Astrocyte (in vitro differentiated cells and primary cell): Measurements from ENCODE around the gene PSENEN. TPM values are rescaled to one million over a fixed set of nuclear protein-coding genes. Genes with fewer than 3 reads are reported as not detected.
A peak's percentile ranks its signal among the peaks of the same experiment; 100 is the strongest.

Experiments used
- DNase-seq: peaks from one replicate; pipeline ENCODE4 v3.0.0-alpha.2; 2010; ENCODE audit warnings: low read depth
- FAIRE-seq: peaks from 2 replicates; lab custom pipeline; 2011; peaks lifted over from hg19 to GRCh38; lab: Jason Lieb, UNC
- H2AFZ ChIP-seq: 2 replicates; pipeline ENCODE4 v1.6.0; 2012; ENCODE audit warnings: low read depth, low read length, inconsistent platforms
- H3K27ac ChIP-seq: 2 replicates; pipeline ENCODE4 v1.5.1; 2011; ENCODE audit warnings: low read depth, low read length, inconsistent platforms
- H3K27me3 ChIP-seq: 2 replicates; pipeline ENCODE4 v1.6.0; 2011; ENCODE audit warnings: low read length, inconsistent platforms; ENCODE audit not compliant: insufficient read depth
- H3K36me3 ChIP-seq: 2 replicates; pipeline ENCODE4 v1.5.1; 2011; ENCODE audit warnings: low read length, inconsistent platforms; ENCODE audit not compliant: insufficient read depth
- H3K4me1 ChIP-seq: 2 replicates; pipeline ENCODE4 v1.5.1; 2011; ENCODE audit warnings: low read length, inconsistent platforms; ENCODE audit not compliant: insufficient read depth
- H3K4me2 ChIP-seq: 2 replicates; pipeline ENCODE4 v1.6.0; 2012; ENCODE audit warnings: low read length, inconsistent platforms
- H3K4me3 ChIP-seq: 2 replicates; pipeline ENCODE4 v1.5.1; 2011; ENCODE audit warnings: low read depth, mild to moderate bottlenecking, low read length, inconsistent platforms; ENCODE audit not compliant: insufficient read depth
- H3K79me2 ChIP-seq: 2 replicates; pipeline ENCODE4 v1.6.0; 2012; ENCODE audit warnings: mild to moderate bottlenecking, low read length, inconsistent platforms; ENCODE audit not compliant: insufficient read depth
- H3K9ac ChIP-seq: 2 replicates; pipeline ENCODE4 v1.6.0; 2012; ENCODE audit warnings: mild to moderate bottlenecking, low read length, inconsistent platforms
- H3K9me3 ChIP-seq: 2 replicates; pipeline ENCODE4 v1.5.1; 2012; ENCODE audit warnings: low read depth, mild to moderate bottlenecking, low read length, inconsistent platforms; ENCODE audit not compliant: insufficient read depth
- H4K20me1 ChIP-seq: 2 replicates; pipeline ENCODE4 v1.6.0; 2012; ENCODE audit warnings: low read length, inconsistent platforms; ENCODE audit not compliant: insufficient read depth
- H3K27ac Mint-ChIP-seq: one replicate; pipeline ENCODE4 v1.8.0; 2021; ENCODE audit warnings: mild to moderate bottlenecking, mixed read lengths; ENCODE audit not compliant: unreplicated experiment
- H3K27me3 Mint-ChIP-seq: one replicate; pipeline ENCODE4 v1.8.0; 2021; ENCODE audit warnings: low read depth, mixed read lengths; ENCODE audit not compliant: unreplicated experiment
- H3K36me3 Mint-ChIP-seq: one replicate; pipeline ENCODE4 v1.8.0; 2021; ENCODE audit warnings: low read depth, mixed read lengths; ENCODE audit not compliant: unreplicated experiment
- H3K4me1 Mint-ChIP-seq: one replicate; pipeline ENCODE4 v1.8.0; 2021; ENCODE audit warnings: low read depth, mixed read lengths; ENCODE audit not compliant: unreplicated experiment
- H3K4me3 Mint-ChIP-seq: one replicate; pipeline ENCODE4 v1.8.0; 2021; ENCODE audit warnings: mild to moderate bottlenecking, moderate library complexity, mixed read lengths; ENCODE audit not compliant: unreplicated experiment
- H3K9me3 Mint-ChIP-seq: one replicate; pipeline ENCODE4 v1.8.0; 2021; ENCODE audit warnings: mild to moderate bottlenecking, mixed read lengths; ENCODE audit not compliant: unreplicated experiment
- EZH2 ChIP-seq: IDR thresholded peaks from 2 replicates; pipeline ENCODE4 v1.6.1; 2012; ENCODE audit warnings: mild to moderate bottlenecking, low read length, inconsistent platforms; ENCODE audit not compliant: insufficient read depth
- total RNA-seq: library from RNA; stranded (reverse); gene quantifications from 2 replicates; pipeline ENCODE4 v1.2.1, GENCODE V29; 2021
- TF ChIP-seq, protein P1 (sequence below): IDR thresholded peaks from 2 replicates; pipeline ENCODE4 v1.5.1; 2011; ENCODE audit warnings: low read depth, mild to moderate bottlenecking, inconsistent platforms, low read length, moderate library complexity; ENCODE audit not compliant: insufficient read depth

The PSENEN gene
- total RNA-seq, 1 donor from 2014 or later = 100 TPM

DNA sequence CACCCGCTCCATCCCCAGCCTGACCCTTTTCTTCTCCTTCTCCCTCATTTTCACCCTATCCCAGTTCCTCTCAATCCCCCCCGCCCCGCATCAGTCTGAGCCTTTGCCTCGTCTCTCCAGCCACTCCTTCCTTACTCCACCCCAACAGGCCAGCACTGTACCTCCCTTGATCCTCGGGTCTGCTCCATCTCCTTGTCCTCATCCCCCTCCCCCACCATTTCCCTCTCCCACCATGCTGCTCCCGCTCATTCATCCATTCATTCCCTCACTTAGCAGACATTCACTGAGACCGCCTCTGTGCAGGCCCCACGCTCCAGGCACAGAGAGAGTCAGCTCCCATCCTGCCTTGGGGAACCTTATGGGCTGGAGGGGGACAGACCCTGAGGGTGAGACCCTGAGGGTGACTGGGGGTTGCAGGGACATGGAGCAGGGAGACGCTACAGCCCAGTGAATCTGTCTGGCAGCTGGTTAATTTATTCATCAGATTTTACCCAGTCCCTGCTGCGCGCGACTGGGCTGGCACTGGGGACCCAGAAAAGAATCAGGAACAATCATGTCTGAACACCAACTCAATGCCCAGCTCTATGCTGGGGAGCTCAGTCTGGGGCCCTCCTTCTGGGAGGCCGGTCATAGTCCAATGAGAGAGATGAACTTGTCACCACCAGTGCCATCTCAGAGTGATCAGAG, 30.8 kb downstream of the PSENEN start:
- peaks cover 13% of the 10 kb centered on the region for H3K4me1 ChIP-seq
- H4K20me1 ChIP-seq = peaks cover 9% of the 10 kb centered on the region
- H3K27me3 Mint-ChIP-seq = peaks cover 23% of the 10 kb centered on the region
- peaks cover 7% of the 10 kb centered on the region for H3K4me1 Mint-ChIP-seq
- no peak overlapping the region for H2AFZ ChIP-seq
- H3K27ac ChIP-seq = no peak overlapping the region
- FAIRE-seq (no peak), DNase-seq (no peak)
- no peaks in the 10 kb centered on the region for H3K27me3 ChIP-seq
- peaks cover 4% of the 10 kb centered on the region for H3K9me3 Mint-ChIP-seq
- peak overlapping the region; percentile 76 for H3K9ac ChIP-seq
- peak overlapping the region; percentile 79 for H3K4me3 Mint-ChIP-seq
- peaks cover 3% of the 10 kb centered on the region for H3K36me3 Mint-ChIP-seq
- TF ChIP-seq, protein P1, sequence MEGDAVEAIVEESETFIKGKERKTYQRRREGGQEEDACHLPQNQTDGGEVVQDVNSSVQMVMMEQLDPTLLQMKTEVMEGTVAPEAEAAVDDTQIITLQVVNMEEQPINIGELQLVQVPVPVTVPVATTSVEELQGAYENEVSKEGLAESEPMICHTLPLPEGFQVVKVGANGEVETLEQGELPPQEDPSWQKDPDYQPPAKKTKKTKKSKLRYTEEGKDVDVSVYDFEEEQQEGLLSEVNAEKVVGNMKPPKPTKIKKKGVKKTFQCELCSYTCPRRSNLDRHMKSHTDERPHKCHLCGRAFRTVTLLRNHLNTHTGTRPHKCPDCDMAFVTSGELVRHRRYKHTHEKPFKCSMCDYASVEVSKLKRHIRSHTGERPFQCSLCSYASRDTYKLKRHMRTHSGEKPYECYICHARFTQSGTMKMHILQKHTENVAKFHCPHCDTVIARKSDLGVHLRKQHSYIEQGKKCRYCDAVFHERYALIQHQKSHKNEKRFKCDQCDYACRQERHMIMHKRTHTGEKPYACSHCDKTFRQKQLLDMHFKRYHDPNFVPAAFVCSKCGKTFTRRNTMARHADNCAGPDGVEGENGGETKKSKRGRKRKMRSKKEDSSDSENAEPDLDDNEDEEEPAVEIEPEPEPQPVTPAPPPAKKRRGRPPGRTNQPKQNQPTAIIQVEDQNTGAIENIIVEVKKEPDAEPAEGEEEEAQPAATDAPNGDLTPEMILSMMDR = no peak
- TF ChIP-seq EZH2 = no peak
- H3K79me2 ChIP-seq = peaks cover 5% of the 10 kb centered on the region
- peak overlapping the region; percentile 19 for H3K27ac Mint-ChIP-seq
- no peaks in the 10 kb centered on the region for H3K36me3 ChIP-seq
- no peaks in the 10 kb centered on the region for H3K9me3 ChIP-seq
- H3K4me3 ChIP-seq = peak overlapping the region; percentile 61
- peak overlapping the region; percentile 93 for H3K4me2 ChIP-seq

DNA sequence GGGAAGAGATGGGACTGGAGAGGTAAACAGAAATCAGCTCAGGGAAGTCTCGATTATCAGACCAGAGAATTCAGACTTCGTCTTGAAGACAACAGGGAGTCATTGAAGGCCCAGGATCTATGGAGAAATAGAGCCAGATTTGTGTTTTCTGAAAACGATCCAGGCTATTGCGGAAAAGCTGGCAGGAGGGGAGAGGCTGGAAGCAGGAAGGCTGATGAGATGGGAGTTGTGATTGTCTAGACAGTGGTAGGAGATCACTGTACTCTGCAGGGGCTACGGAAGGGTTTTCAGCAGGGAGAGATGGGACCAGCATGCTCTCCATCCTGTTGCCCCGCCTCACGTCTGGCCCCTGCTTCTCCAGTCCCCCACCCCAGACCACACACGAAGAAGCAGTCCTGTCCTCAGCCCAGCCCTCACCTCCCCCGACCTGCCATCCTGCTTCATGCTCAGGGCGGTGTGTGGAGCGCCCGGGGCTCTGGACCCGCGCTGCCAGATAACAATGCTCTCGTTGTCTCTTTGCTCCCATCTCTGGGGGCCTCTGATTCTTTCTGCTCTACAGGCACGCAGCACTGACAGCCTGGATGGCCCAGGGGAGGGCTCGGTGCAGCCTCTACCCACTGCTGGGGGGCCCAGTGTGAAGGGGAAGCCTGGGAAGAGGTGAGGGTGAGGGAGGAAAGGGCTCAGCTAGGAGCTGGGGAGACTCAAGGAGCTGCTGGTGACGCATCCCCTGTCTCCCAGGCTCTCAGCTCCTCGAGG, 31.8 kb downstream of the PSENEN start:
- Histone ChIP-seq H3K79me2 (peaks cover 5% of the 10 kb centered on the region), H3K4me1 (peaks cover 13% of the 10 kb centered on the region), H3K27me3 (no peaks in the 10 kb centered on the region), H3K9ac (no peak overlapping the region), H4K20me1 (peaks cover 9% of the 10 kb centered on the region), H3K4me2 (peak overlapping the region; percentile 93), H3K27ac (no peak overlapping the region), H2AFZ (no peak overlapping the region), H3K9me3 (no peaks in the 10 kb centered on the region), H3K4me3 (no peak overlapping the region), H3K36me3 (no peaks in the 10 kb centered on the region)
- TF ChIP-seq, protein P1 = no peak
- no peak for TF ChIP-seq EZH2
- H3K27me3 Mint-ChIP-seq = peaks cover 27% of the 10 kb centered on the region
- no peak overlapping the region for H3K27ac Mint-ChIP-seq
- FAIRE-seq (no peak), DNase-seq (no peak)
- peaks cover 4% of the 10 kb centered on the region for H3K36me3 Mint-ChIP-seq
- peaks cover 7% of the 10 kb centered on the region for H3K4me1 Mint-ChIP-seq
- H3K4me3 Mint-ChIP-seq = peak overlapping the region; percentile 79
- H3K9me3 Mint-ChIP-seq = peaks cover 4% of the 10 kb centered on the region

DNA sequence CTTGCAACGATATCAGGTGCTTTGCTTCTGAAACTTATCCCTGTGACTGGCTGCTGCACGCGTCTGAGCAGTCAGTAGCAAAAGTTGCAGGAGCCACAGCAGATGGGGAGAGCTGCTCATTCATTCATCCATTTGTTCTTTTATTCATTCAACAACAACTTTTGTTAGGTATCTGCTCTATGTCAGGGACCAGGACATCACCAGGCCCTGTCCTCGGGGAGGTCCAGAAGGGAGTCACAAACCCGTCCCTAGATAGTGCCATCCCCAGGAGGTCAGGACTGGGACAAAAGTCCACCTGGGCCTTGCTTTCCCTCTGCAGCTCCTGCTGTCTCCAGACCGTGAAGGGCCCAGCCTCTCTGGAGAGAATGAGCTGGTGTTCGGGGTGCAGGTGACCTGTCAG, 32.5 kb downstream of the PSENEN start:
- no peak overlapping the region for H3K4me3 Mint-ChIP-seq
- no peak overlapping the region for H3K4me2 ChIP-seq
- peaks cover 7% of the 10 kb centered on the region for H3K4me1 Mint-ChIP-seq

More for the DNA sequence above, 32.5 kb downstream of the PSENEN start:
- Histone ChIP-seq H3K9me3 (no peaks in the 10 kb centered on the region), H3K36me3 (no peaks in the 10 kb centered on the region), H3K9ac (no peak overlapping the region), H3K27me3 (no peaks in the 10 kb centered on the region), H3K79me2 (peaks cover 5% of the 10 kb centered on the region), H2AFZ (no peak overlapping the region), H3K27ac (no peak overlapping the region), H3K4me1 (peaks cover 13% of the 10 kb centered on the region), H3K4me3 (no peak overlapping the region), H4K20me1 (peaks cover 9% of the 10 kb centered on the region)
- Mint-ChIP-seq H3K27ac (no peak overlapping the region), H3K27me3 (peaks cover 31% of the 10 kb centered on the region), H3K36me3 (peaks cover 8% of the 10 kb centered on the region), H3K9me3 (peaks cover 4% of the 10 kb centered on the region)
- FAIRE-seq (no peak), DNase-seq (no peak)
- TF ChIP-seq, protein P1 = no peak
